H1 (cell line): ENCODE results near the gene PRSS50. TPM values are rescaled to one million over a fixed set of nuclear protein-coding genes. Genes with fewer than 3 reads are reported as not detected.

Experiments used
- CTCF ChIA-PET: fragments of 300-600 bp; sonication (Branson Sonifier 250); formaldehyde crosslinking; loops from one replicate; lab custom pipeline; 2021; ENCODE audit not compliant: partially characterized antibody; lab: Charles Lee
- POLR2A ChIA-PET: fragments of 300-600 bp; sonication (Branson Sonifier 250); formaldehyde crosslinking; loops from one replicate; lab custom pipeline; 2021; ENCODE audit warnings: inconsistent platforms; ENCODE audit not compliant: partially characterized antibody; lab: Charles Lee
- DNase-seq, 2 experiments: peaks; one replicate each; pipeline versions ENCODE4 v3.0.0 to v3.0.0-alpha.2; 2010 to 2022; ENCODE audit warnings: low spot score in 2 of 2, low read depth in 1 of 2, mixed read lengths in 1 of 2
- FAIRE-seq: peaks from 2 replicates; lab custom pipeline; 2011; peaks lifted over from hg19 to GRCh38; lab: Jason Lieb, UNC
- H2AFZ ChIP-seq: 2 replicates; pipeline ENCODE4 v1.8.1; 2012; ENCODE audit warnings: low read length, inconsistent platforms
- H2AK5ac ChIP-seq: 2 replicates; pipeline ENCODE4 v1.6.1; 2013; ENCODE audit warnings: low read depth, low read length
- H2BK120ac ChIP-seq: replicated peaks from 2 replicates; pipeline ENCODE3; 2013; ENCODE audit warnings: low read depth, low read length, inconsistent platforms
- H2BK12ac ChIP-seq: 2 replicates; pipeline ENCODE4 v1.6.1; 2013; ENCODE audit warnings: low read depth, low read length
- H2BK15ac ChIP-seq: 2 replicates; pipeline ENCODE4 v1.6.1; 2013; ENCODE audit warnings: low read length
- H2BK20ac ChIP-seq: 2 replicates; pipeline ENCODE4 v1.6.1; 2013; ENCODE audit warnings: low read length
- H2BK5ac ChIP-seq: 2 replicates; pipeline ENCODE4 v1.6.1; 2013; ENCODE audit warnings: low read depth, low read length
- H3K14ac ChIP-seq: 2 replicates; pipeline ENCODE4 v1.6.1; 2013; ENCODE audit warnings: inconsistent platforms; ENCODE audit not compliant: insufficient read length
- H3K18ac ChIP-seq: 2 replicates; pipeline ENCODE4 v1.6.1; 2013; ENCODE audit warnings: low read length; ENCODE audit errors: extremely low read depth
- H3K23ac ChIP-seq: 2 replicates; pipeline ENCODE4 v1.6.1; 2013; ENCODE audit warnings: inconsistent platforms; ENCODE audit not compliant: insufficient read length
- H3K23me2 ChIP-seq: 2 replicates; pipeline ENCODE4 v1.6.1; 2013; ENCODE audit warnings: low read depth, low read length
- H3K27ac ChIP-seq: 2 replicates; pipeline ENCODE4 v1.6.1; 2011; ENCODE audit warnings: low read depth, low read length, inconsistent platforms
- H3K27me3 ChIP-seq, 4 experiments: replicated peaks in 1 of 4; 1 replicate in 1 of 4; 2 replicates in 3 of 4; pipeline versions ENCODE4 v1.6.1 to v1.8.1; 2011 to 2013; ENCODE audit warnings: low read length in 3 of 4, mild to moderate bottlenecking in 3 of 4, inconsistent platforms in 2 of 4, mixed read lengths in 2 of 4, moderate library complexity in 1 of 4; ENCODE audit not compliant: control insufficient read depth in 3 of 4, insufficient read depth in 3 of 4; ENCODE audit errors: extremely low read depth in 1 of 4
- H3K36me3 ChIP-seq, 4 experiments: 2 replicates each; pipeline versions ENCODE4 v1.6.1 to v1.8.1; 2011 to 2013; ENCODE audit warnings: mild to moderate bottlenecking in 4 of 4, low read length in 3 of 4, moderate library complexity in 2 of 4, control low read depth in 1 of 4, inconsistent platforms in 1 of 4; ENCODE audit not compliant: insufficient read depth in 4 of 4, control insufficient read depth in 2 of 4
- H3K4ac ChIP-seq: replicated peaks from 2 replicates; pipeline ENCODE3; 2013; ENCODE audit warnings: low read length, low read depth, mixed read lengths, inconsistent platforms; ENCODE audit not compliant: insufficient read length
- H3K4me1 ChIP-seq, 4 experiments: replicated peaks in 1 of 4; 1 replicate in 1 of 4; 2 replicates in 3 of 4; pipeline versions ENCODE4 v1.6.1 to v1.8.1; 2011 to 2013; ENCODE audit warnings: low read length in 3 of 4, inconsistent platforms in 2 of 4, mixed read lengths in 1 of 4; ENCODE audit not compliant: insufficient read depth in 4 of 4, control insufficient read depth in 3 of 4
- H3K4me2 ChIP-seq, 2 experiments: 2 replicates each; pipeline versions ENCODE4 v1.6.1 to v1.8.1; 2011 to 2013; ENCODE audit warnings: low read depth in 2 of 2, low read length in 2 of 2, control low read depth in 1 of 2, inconsistent platforms in 1 of 2, mild to moderate bottlenecking in 1 of 2; ENCODE audit not compliant: insufficient read depth in 1 of 2
- H3K4me3 ChIP-seq, 4 experiments: fragments of 200-600, 300-600 bp in 1 of 4; sonication (generic), shearing (Covaris generic), sonication (Bioruptor Twin) in 1 of 4; 2 replicates each; pipeline versions ENCODE4 v1.5.1 to v1.8.1; 2011 to 2016; ENCODE audit warnings: low read length in 4 of 4, low read depth in 3 of 4, control low read depth in 2 of 4, inconsistent platforms in 2 of 4, mild to moderate bottlenecking in 2 of 4, mixed read lengths in 1 of 4, moderate library complexity in 1 of 4; ENCODE audit not compliant: insufficient read depth in 2 of 4; ENCODE audit errors: extremely low read depth in 1 of 4
- H3K56ac ChIP-seq: replicated peaks from 2 replicates; pipeline ENCODE3; 2013; ENCODE audit warnings: low read depth, mild to moderate bottlenecking, mixed read lengths, low read length, inconsistent platforms; ENCODE audit not compliant: insufficient read length
- H3K79me1 ChIP-seq: 2 replicates; pipeline ENCODE4 v1.6.1; 2013; ENCODE audit warnings: low read depth, low read length, control low read depth
- H3K79me2 ChIP-seq, 2 experiments: 2 replicates each; pipeline versions ENCODE4 v1.6.1 to v1.8.1; 2012 to 2013; ENCODE audit warnings: low read length in 2 of 2, mild to moderate bottlenecking in 2 of 2, inconsistent platforms in 1 of 2; ENCODE audit not compliant: insufficient read depth in 2 of 2, control insufficient read depth in 1 of 2
- H3K9ac ChIP-seq, 4 experiments: replicated peaks in 1 of 4; 1 replicate in 1 of 4; 2 replicates in 3 of 4; pipeline versions ENCODE4 v1.6.1 to v1.8.1; 2011 to 2013; ENCODE audit warnings: low read depth in 3 of 4, low read length in 3 of 4, control low read depth in 2 of 4, mild to moderate bottlenecking in 2 of 4, moderate library complexity in 2 of 4, inconsistent platforms in 1 of 4; ENCODE audit errors: extremely low read depth in 1 of 4
- H3K9me3 ChIP-seq, 2 experiments: 2 replicates each; pipeline versions ENCODE4 v1.6.1 to v1.8.1; 2012 to 2013; ENCODE audit warnings: mild to moderate bottlenecking in 2 of 2, moderate library complexity in 2 of 2, control low read depth in 1 of 2, inconsistent platforms in 1 of 2, low read depth in 1 of 2, low read length in 1 of 2, mixed read lengths in 1 of 2; ENCODE audit not compliant: insufficient read depth in 2 of 2
- H4K20me1 ChIP-seq, 2 experiments: replicated peaks in 1 of 2; 2 replicates each; pipeline versions ENCODE3 to v1.8.1; 2011 to 2013; ENCODE audit warnings: inconsistent platforms in 2 of 2, low read length in 2 of 2, mild to moderate bottlenecking in 1 of 2; ENCODE audit not compliant: insufficient read depth in 2 of 2, control insufficient read depth in 1 of 2
- H4K5ac ChIP-seq: 2 replicates; pipeline ENCODE4 v1.6.1; 2013; ENCODE audit warnings: low read length, low read depth, mixed read lengths, inconsistent platforms; ENCODE audit not compliant: insufficient read length
- H4K8ac ChIP-seq: 2 replicates; pipeline ENCODE4 v1.8.0; 2013; ENCODE audit warnings: mild to moderate bottlenecking, moderate library complexity, low read length, inconsistent platforms; ENCODE audit not compliant: insufficient read depth; ENCODE audit errors: extremely low read depth
- H4K91ac ChIP-seq: replicated peaks from 2 replicates; pipeline ENCODE3; 2013; ENCODE audit warnings: low read length, mixed read lengths, inconsistent platforms; ENCODE audit not compliant: insufficient read length
- CEBPB ChIP-seq: IDR thresholded peaks from 2 replicates; pipeline ENCODE4 v1.6.1; 2012; ENCODE audit warnings: low read depth, low read length
- CTCF ChIP-seq, 3 experiments: IDR thresholded peaks; 1 replicate in 2 of 3; 2 replicates in 1 of 3; pipeline versions ENCODE4 v1.5.1 to v1.6.1; 2011; ENCODE audit warnings: low read length in 3 of 3, mild to moderate bottlenecking in 3 of 3, inconsistent platforms in 2 of 3, low read depth in 1 of 3, moderate library complexity in 1 of 3; ENCODE audit not compliant: insufficient read depth in 1 of 3; ENCODE audit errors: control extremely low read depth in 1 of 3
- HDAC6 ChIP-seq: IDR thresholded peaks from one replicate; pipeline ENCODE4 v1.7.1; 2012; ENCODE audit warnings: low read depth, mild to moderate bottlenecking, inconsistent platforms, low read length, moderate library complexity
- TAF7 ChIP-seq: optimal IDR thresholded peaks from 2 replicates; pipeline ENCODE3; 2011; ENCODE audit warnings: low read depth, mild to moderate bottlenecking, inconsistent platforms, low read length, moderate library complexity, borderline replicate concordance
- TBP ChIP-seq: IDR thresholded peaks from 2 replicates; pipeline ENCODE4 v1.6.1; 2011; ENCODE audit warnings: low read depth, low read length, improper control_type of control experiment
- ZNF274 ChIP-seq: IDR thresholded peaks from 2 replicates; pipeline ENCODE4 v1.7.0; 2012; ENCODE audit warnings: low read length, borderline replicate concordance; ENCODE audit errors: extremely low read depth
- WGBS, 2 experiments: shearing (Covaris generic) in 1 of 2; methylation state at CpG; one replicate each; pipeline versions ENCODE4 v1.1.6 to v1.1.7; 2013 to 2015; ENCODE audit warnings: low lambda C conversion rate in 2 of 2, mixed read lengths in 2 of 2, inconsistent platforms in 1 of 2, low coverage in 1 of 2, missing lambda C conversion rate in 1 of 2; ENCODE audit not compliant: insufficient replicate concordance in 2 of 2, insufficient coverage in 1 of 2, insufficient read length in 1 of 2; ENCODE audit errors: extremely low coverage in 1 of 2, missing lambda C conversion rate in 1 of 2; 5-methylcytosine and 5-hydroxymethylcytosine counted together
- polyA plus RNA-seq, 7 experiments: library from polyadenylated mRNA; depleted of rRNA in 3 of 7; stranded (reverse) in 5 of 7; unstranded in 2 of 7; fragments of >200 nt in 5 of 7; fragments of 200-250 nt in 2 of 7; gene quantifications; 1 replicate in 5 of 7; 2 replicates in 1 of 7; 4 replicates in 1 of 7; pipeline versions ENCODE4 v1.2.1 to v1.2.3, GENCODE V29; 2011 to 2013; ENCODE audit warnings: missing spikeins in 2 of 7, mixed read lengths in 2 of 7
- total RNA-seq: library from RNA; stranded (reverse); fragmentation: NEBNext Ultra II Directional; extraction: Animal tissue kit (Norgen Biotek cat#: 25700); gene quantifications from 2 replicates; pipeline ENCODE4 v1.2.1, GENCODE V29; 2021
- TF ChIP-seq, protein P1 (sequence below): IDR thresholded peaks from 2 replicates; pipeline ENCODE4 v1.6.1; 2012; ENCODE audit warnings: inconsistent platforms
- TF ChIP-seq, protein P2 (sequence below): IDR thresholded peaks from 2 replicates; pipeline ENCODE4 v1.6.1; 2012; ENCODE audit warnings: inconsistent platforms

The PRSS50 gene
- total and polyA plus RNA-seq, 2 of the 8 experiments (the other 6 are each of a cell fraction or from before 2014, with no cell fraction given): 0.47 to 0.71 TPM

- no peak overlapping the region for H2AFZ ChIP-seq
- 93% methylated on average over 6 of the region's 6 CpGs; no CpG with 5 or more reads in 1 of the 2 experiments for WGBS, 2 experiments
- TF ChIP-seq, protein P1, sequence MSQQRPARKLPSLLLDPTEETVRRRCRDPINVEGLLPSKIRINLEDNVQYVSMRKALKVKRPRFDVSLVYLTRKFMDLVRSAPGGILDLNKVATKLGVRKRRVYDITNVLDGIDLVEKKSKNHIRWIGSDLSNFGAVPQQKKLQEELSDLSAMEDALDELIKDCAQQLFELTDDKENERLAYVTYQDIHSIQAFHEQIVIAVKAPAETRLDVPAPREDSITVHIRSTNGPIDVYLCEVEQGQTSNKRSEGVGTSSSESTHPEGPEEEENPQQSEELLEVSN: no peak
- no peak for TF ChIP-seq HDAC6
- TF ChIP-seq CTCF (IDR thresholded peaks at IDR 0.05; ENCODE audit: control extremely low read depth in 1 of 3, insufficient read depth in 1 of 3, low read depth in 1 of 3, low read length in 3 of 3): no peak
- no peak for TF ChIP-seq TAF7
- TF ChIP-seq ZNF274: no peak
- TF ChIP-seq TBP: no peak
- TF ChIP-seq, protein P2, sequence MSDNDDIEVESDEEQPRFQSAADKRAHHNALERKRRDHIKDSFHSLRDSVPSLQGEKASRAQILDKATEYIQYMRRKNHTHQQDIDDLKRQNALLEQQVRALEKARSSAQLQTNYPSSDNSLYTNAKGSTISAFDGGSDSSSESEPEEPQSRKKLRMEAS: no peak
- no peak for TF ChIP-seq CEBPB
Measured at GRCh38 chr3:46755646-46756045, 38.0 kb upstream of the PRSS50 start.

More at GRCh38 chr3:46755646-46756045, 38.0 kb upstream of the PRSS50 start:
- H4K20me1 ChIP-seq: no peaks in the 10 kb centered on the region
- no peaks in the 10 kb centered on the region for H3K27me3 ChIP-seq
- H3K4me2 ChIP-seq: no peak overlapping the region
- no peak overlapping the region for H2AK5ac ChIP-seq
- H3K36me3 ChIP-seq: no peaks in the 10 kb centered on the region
- POLR2A ChIA-PET: no interaction called here
- no peak for DNase-seq
- H3K18ac ChIP-seq: no peak overlapping the region
- no peak overlapping the region for H2BK20ac ChIP-seq
- H2BK5ac ChIP-seq: no peak overlapping the region
- CTCF ChIA-PET: interaction anchor here (1.2 to 1.5 kb wide), 3 partner anchors 14 to 94 kb away, joined by 3 to 4 read pairs (median 4); no protein-coding TSS in a partner anchor
- no peak overlapping the region for H3K9ac ChIP-seq
- H3K79me1 ChIP-seq: no peaks in the 10 kb centered on the region
- H4K5ac ChIP-seq: no peak overlapping the region
- no peak overlapping the region for H3K56ac ChIP-seq
- no peak for FAIRE-seq
- no peak overlapping the region for H2BK15ac ChIP-seq
- no peak overlapping the region for H4K8ac ChIP-seq
- no peak overlapping the region for H3K14ac ChIP-seq
- peaks cover 0 to 4% (median 0%) of the 10 kb centered on the region in 4 experiments; a peak in 2 of 7 replicates for H3K4me1 ChIP-seq
- H3K23me2 ChIP-seq: no peaks in the 10 kb centered on the region
- H3K79me2 ChIP-seq: no peaks in the 10 kb centered on the region
- H4K91ac ChIP-seq: no peak overlapping the region
- no peak overlapping the region for H3K23ac ChIP-seq
- no peak overlapping the region for H3K4ac ChIP-seq
- no peak overlapping the region for H3K27ac ChIP-seq
- H3K9me3 ChIP-seq: no peaks in the 10 kb centered on the region; a peak in 1 of 4 replicates
- H2BK12ac ChIP-seq: no peak overlapping the region
- no peak overlapping the region for H3K4me3 ChIP-seq
- no peak overlapping the region for H2BK120ac ChIP-seq
